ENCODE data around the gene TNFSF9. TPM values are rescaled to one million over a fixed set of nuclear protein-coding genes. Genes with fewer than 3 reads are reported as not detected.
"Not testable (repeated sequence)": the region's sequence is repeated elsewhere in the genome, so short reads cannot be mapped to it uniquely, and the experiment has no call there.

Gene TNFSF9
- total RNA-seq, 1 experiment from 2014 or later, result 16.3 TPM

DNA sequence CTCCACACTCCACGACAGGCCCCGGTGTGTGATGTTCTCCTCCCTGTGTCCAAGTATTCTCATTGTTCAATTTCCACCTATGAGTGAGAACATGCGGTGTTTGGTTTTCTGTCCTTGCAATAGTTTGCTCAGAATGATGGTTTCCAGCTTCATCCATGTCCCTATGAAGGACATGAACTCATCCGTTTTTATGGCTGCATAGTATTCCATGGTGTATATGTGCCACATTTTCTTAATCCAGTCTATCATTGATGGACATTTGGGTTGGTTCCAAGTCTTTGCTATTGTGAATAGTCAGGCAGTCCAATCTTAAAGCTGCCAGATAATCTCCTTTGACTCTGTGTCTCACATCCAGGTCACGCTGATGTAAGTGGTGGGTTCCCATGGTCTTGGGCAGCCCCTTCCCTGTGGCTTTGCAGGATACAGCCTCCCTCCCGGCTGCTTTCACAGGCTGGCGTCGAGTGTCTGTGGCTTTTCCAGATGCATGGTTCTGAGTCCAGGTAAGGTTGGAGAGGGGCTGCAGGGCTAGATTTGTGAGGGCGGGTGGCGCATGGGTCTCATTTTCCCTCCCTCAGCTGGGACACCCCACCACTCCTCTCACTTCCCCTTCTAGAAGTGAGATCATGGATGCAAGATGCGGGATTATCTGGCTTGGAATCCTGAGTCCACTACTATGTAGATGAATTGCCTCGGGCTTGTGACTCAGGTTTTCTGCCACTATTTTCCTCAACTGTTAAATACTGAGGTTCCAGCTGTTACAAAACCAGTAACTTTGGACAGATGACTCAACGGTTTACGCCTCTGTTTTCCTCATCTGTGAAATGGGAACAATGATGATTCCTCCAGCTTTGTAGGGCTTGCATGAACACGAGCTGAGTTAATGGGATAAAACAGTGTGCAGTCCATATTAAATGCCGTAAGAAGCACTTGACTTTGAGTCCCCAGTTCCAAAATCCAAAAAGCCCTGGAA lies 52.0 kb downstream of the TNFSF9 start:
- H3K27me3 ChIP-seq (replicated peaks); DNase-seq (ENCODE audit: low read depth in 1 of 2, low spot score in 2 of 2); H3K27ac ChIP-seq; H3K9me3 ChIP-seq (replicated peaks); H3K4me3 ChIP-seq: not testable (repeated sequence)
- peaks cover 35% of the 10 kb centered on the region for H3K36me3 ChIP-seq
- H3K4me1 ChIP-seq (replicated peaks), result peaks cover 45% of the 10 kb centered on the region

Other genes starting within 250 kb of the TNFSF9 start
- not detected in 2 replicates for gene ACER1, start 197.4 kb upstream of the TNFSF9 start, total RNA-seq (2014; rRNA removed; shearing (Covaris generic))
- gene CLPP, start 169.5 kb upstream of the TNFSF9 start, total RNA-seq (2014; rRNA removed; shearing (Covaris generic)), result 106 and 118 TPM in 2 replicates
- 24.0 and 45.2 TPM in 2 replicates for gene ALKBH7, start 158.2 kb upstream of the TNFSF9 start, total RNA-seq (2014; rRNA removed; shearing (Covaris generic))
- gene PSPN, start 155.1 kb upstream of the TNFSF9 start, total RNA-seq (2014; rRNA removed; shearing (Covaris generic)), result 1.2 and 1.3 TPM in 2 replicates
- 35.6 and 46.9 TPM in 2 replicates for gene GTF2F1, start 137.9 kb upstream of the TNFSF9 start, total RNA-seq (2014; rRNA removed; shearing (Covaris generic))
- 66.3 and 129 TPM in 2 replicates for gene KHSRP, start 106.2 kb upstream of the TNFSF9 start, total RNA-seq (2014; rRNA removed; shearing (Covaris generic))
- gene SLC25A41, start 97.3 kb upstream of the TNFSF9 start, total RNA-seq (2014; rRNA removed; shearing (Covaris generic)), result not detected in 2 replicates
- gene SLC25A23, start 71.2 kb upstream of the TNFSF9 start, total RNA-seq (2014; rRNA removed; shearing (Covaris generic)), result 3.9 and 5.0 TPM in 2 replicates
- not detected in 2 replicates for gene CRB3, start 66.8 kb upstream of the TNFSF9 start, total RNA-seq (2014; rRNA removed; shearing (Covaris generic))
- not detected in 2 replicates for gene DENND1C, start 49.2 kb upstream of the TNFSF9 start, total RNA-seq (2014; rRNA removed; shearing (Covaris generic))
- not detected in 2 replicates for gene TUBB4A, start 28.7 kb upstream of the TNFSF9 start, total RNA-seq (2014; rRNA removed; shearing (Covaris generic))
- gene CD70, start 60.1 kb downstream of the TNFSF9 start, total RNA-seq (2014; rRNA removed; shearing (Covaris generic)), result 122 and 128 TPM in 2 replicates
- gene TNFSF14, start 139.1 kb downstream of the TNFSF9 start, total RNA-seq (2014; rRNA removed; shearing (Covaris generic)), result not detected in 2 replicates
- not detected in 2 replicates for gene C3, start 189.6 kb downstream of the TNFSF9 start, total RNA-seq (2014; rRNA removed; shearing (Covaris generic))
- 30.1 and 38.2 TPM in 2 replicates for gene GPR108, start 206.6 kb downstream of the TNFSF9 start, total RNA-seq (2014; rRNA removed; shearing (Covaris generic))
- 25.1 and 50.0 TPM in 2 replicates for gene TRIP10, start 208.7 kb downstream of the TNFSF9 start, total RNA-seq (2014; rRNA removed; shearing (Covaris generic))
- gene SH2D3A, start 236.4 kb downstream of the TNFSF9 start, total RNA-seq (2014; rRNA removed; shearing (Covaris generic)), result not detected in 2 replicates
- gene VAV1, start 241.7 kb downstream of the TNFSF9 start, total RNA-seq (2014; rRNA removed; shearing (Covaris generic)), result not detected in 2 replicates